Activated naive CD8-positive, alpha-beta T cell treated with anti-CD3 and anti-CD28 coated beads, Interleukin-2, amount 50 U/mL, for 16 hours (primary cell): ENCODE results near the gene MAD2L1BP.

ENCODE experiments used
- DNase-seq: peaks from one replicate; pipeline ENCODE4 v3.0.0-alpha.2; 2020; ENCODE audit warnings: low read depth, low spot score

The MAD2L1BP gene

GRCh38 chr6:43682724-43683429 is 47.2 kb downstream of the MAD2L1BP start:
- DNase-seq, result no peak

GRCh38 chr6:43683708-43684455 is 48.2 kb downstream of the MAD2L1BP start:
- DNase-seq, result no peak

- DNase-seq, result no peak
These were observed 51.4 kb downstream of the MAD2L1BP start for GRCh38 chr6:43687079-43687436.

- DNase-seq, result peak; percentile 61
These were observed 52.1 kb downstream of the MAD2L1BP start, which contains the start of gene MRPS18A for GRCh38 chr6:43687437-43688347. MRPS18A (minus strand) TSS chr6:43687791; CDS start chr6:43687779, 12 bp downstream.

GRCh38 chr6:43689421-43689820 is 53.8 kb downstream of the MAD2L1BP start:
- DNase-seq, result no peak
